ENCODE measurements around the gene FES. TPM values are rescaled to one million over a fixed set of nuclear protein-coding genes. Genes with fewer than 3 reads are reported as not detected.

FES gene
- 1 to 10 TPM in 4 of 6 experiments, under 1 TPM in 2; 0.41 to 1.4 (median 1.1) TPM for total RNA-seq (2021; fragmentation: NEBNext Ultra II Directional; extraction: Animal tissue kit (Norgen Biotek cat#: 25700))
- long read RNA-seq = 0 reads

- Mint-ChIP-seq H3K27me3 (ENCODE audit: insufficient read depth) (no peaks in the 10 kb centered on the region; the same call in none of the 2 replicates), H3K36me3 (ENCODE audit: low read depth) (no peaks in the 10 kb centered on the region), H3K4me1 (ENCODE audit: low read depth) (peaks cover 10% of the 10 kb centered on the region; the same call in 1 of the 2 replicates), H3K27ac (peak within 1 kb of the TSS; percentile 42), H3K4me3 (peak within 1 kb of the TSS; percentile 30; the same call in 1 of the 2 replicates), H3K9me3 (no peaks in the 10 kb centered on the region)
- DNase-seq = no peak
- TF ChIP-seq, protein P1, sequence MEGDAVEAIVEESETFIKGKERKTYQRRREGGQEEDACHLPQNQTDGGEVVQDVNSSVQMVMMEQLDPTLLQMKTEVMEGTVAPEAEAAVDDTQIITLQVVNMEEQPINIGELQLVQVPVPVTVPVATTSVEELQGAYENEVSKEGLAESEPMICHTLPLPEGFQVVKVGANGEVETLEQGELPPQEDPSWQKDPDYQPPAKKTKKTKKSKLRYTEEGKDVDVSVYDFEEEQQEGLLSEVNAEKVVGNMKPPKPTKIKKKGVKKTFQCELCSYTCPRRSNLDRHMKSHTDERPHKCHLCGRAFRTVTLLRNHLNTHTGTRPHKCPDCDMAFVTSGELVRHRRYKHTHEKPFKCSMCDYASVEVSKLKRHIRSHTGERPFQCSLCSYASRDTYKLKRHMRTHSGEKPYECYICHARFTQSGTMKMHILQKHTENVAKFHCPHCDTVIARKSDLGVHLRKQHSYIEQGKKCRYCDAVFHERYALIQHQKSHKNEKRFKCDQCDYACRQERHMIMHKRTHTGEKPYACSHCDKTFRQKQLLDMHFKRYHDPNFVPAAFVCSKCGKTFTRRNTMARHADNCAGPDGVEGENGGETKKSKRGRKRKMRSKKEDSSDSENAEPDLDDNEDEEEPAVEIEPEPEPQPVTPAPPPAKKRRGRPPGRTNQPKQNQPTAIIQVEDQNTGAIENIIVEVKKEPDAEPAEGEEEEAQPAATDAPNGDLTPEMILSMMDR (IDR thresholded peaks at IDR 0.05) = no peak
Measured at GRCh38 chr15:90883976-90884718, at the start of gene FES. Gene FES (plus strand): TSS chr15:90884504. CDS start chr15:90885046, 542 bp downstream.

- Mint-ChIP-seq H3K4me1 (ENCODE audit: low read depth) (peaks cover 8% of the 10 kb centered on the region), H3K9me3 (no peaks in the 10 kb centered on the region), H3K27ac (no peak overlapping the region), H3K27me3 (ENCODE audit: insufficient read depth) (peaks cover 7% of the 10 kb centered on the region), H3K36me3 (ENCODE audit: low read depth) (no peaks in the 10 kb centered on the region), H3K4me3 (no peak overlapping the region)
- TF ChIP-seq, protein P1 (IDR thresholded peaks at IDR 0.05) = no peak
- DNase-seq = no peak
Measured at GRCh38 chr15:90834626-90835025, 49.7 kb upstream of the FES start.

DNA sequence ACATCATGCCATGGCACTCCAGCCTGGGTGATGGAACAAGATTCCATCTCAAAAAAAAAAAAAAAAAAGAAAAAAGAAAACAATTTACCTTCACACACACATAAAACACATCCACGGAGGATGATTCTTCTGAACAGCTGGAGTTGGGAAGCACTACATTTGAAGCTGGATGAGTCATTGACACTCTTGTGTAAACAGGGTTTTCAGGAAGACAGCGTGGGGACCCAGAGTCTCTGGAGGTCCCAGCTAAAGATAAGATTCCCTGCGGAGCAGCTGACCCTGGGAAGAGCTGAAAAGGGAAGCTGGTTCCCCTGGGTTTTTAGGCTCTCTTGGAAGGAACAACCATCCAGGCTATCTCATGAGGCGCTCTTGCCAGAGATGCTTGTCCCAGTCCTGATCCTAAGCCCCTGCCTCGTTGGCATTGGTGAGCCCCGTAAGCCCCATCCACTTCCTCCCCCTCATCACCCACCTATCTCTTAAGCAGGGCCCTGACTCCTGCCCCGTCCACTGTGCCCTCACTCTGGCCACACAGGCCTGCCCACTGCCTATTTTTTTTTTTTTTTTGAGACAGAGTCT, 47.9 kb upstream of the FES start:
- peak; percentile 23 for DNase-seq
- H3K36me3 Mint-ChIP-seq (ENCODE audit: low read depth) = no peaks in the 10 kb centered on the region
- H3K27me3 Mint-ChIP-seq (ENCODE audit: insufficient read depth) = peaks cover 7% of the 10 kb centered on the region
- no peaks in the 10 kb centered on the region for H3K9me3 Mint-ChIP-seq
- TF ChIP-seq, protein P1 (IDR thresholded peaks at IDR 0.05) = no peak
- peaks cover 8% of the 10 kb centered on the region for H3K4me1 Mint-ChIP-seq (ENCODE audit: low read depth)
- H3K27ac Mint-ChIP-seq = no peak overlapping the region
- no peak overlapping the region for H3K4me3 Mint-ChIP-seq

GRCh38 chr15:90837094-90837493, 47.2 kb upstream of the FES start:
- H3K36me3 Mint-ChIP-seq (ENCODE audit: low read depth) = no peaks in the 10 kb centered on the region
- peaks cover 7% of the 10 kb centered on the region for H3K27me3 Mint-ChIP-seq (ENCODE audit: insufficient read depth)
- H3K4me1 Mint-ChIP-seq (ENCODE audit: low read depth) = peaks cover 8% of the 10 kb centered on the region
- H3K9me3 Mint-ChIP-seq = no peaks in the 10 kb centered on the region
- TF ChIP-seq, protein P1 (IDR thresholded peaks at IDR 0.05) = no peak
- H3K27ac Mint-ChIP-seq = no peak overlapping the region
- H3K4me3 Mint-ChIP-seq = no peak overlapping the region
- no peak for DNase-seq

DNA sequence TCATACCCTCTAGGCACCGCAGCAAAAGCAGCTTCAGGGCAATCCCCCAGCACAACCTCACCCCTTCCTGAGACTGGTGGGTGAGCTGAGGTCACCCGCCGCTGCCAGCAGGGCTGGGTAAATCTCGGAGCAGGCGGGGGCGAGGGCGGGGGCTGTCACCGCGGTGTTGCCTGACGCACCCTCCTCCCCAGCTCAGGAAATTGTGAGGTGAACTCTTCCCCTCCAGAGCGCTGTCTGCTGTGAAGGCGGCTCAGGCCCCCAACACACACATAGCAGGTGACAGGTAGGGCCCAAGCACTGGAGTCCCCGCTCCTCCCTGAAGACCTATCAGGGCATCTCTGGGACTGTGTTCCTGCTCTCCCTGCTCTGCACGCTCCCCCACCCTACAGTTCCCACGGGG, 46.2 kb upstream of the FES start:
- Mint-ChIP-seq H3K4me3 (no peak overlapping the region), H3K27me3 (ENCODE audit: insufficient read depth) (peaks cover 7% of the 10 kb centered on the region), H3K27ac (no peak overlapping the region), H3K4me1 (ENCODE audit: low read depth) (peaks cover 8% of the 10 kb centered on the region), H3K9me3 (no peaks in the 10 kb centered on the region), H3K36me3 (ENCODE audit: low read depth) (no peaks in the 10 kb centered on the region)
- TF ChIP-seq, protein P1 (IDR thresholded peaks at IDR 0.05) = no peak
- no peak for DNase-seq

All from HFFc6 (cell line).